HG03196 (cell line): ENCODE measurements around the gene SSC5D.
"Not testable (repeated sequence)": the region's sequence is repeated elsewhere in the genome, so short reads cannot be mapped to it uniquely, and the experiment has no call there.

ENCODE experiments used
- ATAC-seq: cut with Tn5 transposase; IDR thresholded peaks from one replicate; pipeline ENCODE4 v1.9.1; 2021; ENCODE audit not compliant: unreplicated experiment

SSC5D gene

GRCh38 chr19:55486043-55486970, 1.9 kb upstream of the SSC5D start:
- no peak for ATAC-seq

- no peak for ATAC-seq
Measured at GRCh38 chr19:55486971-55487923, 989 bp upstream of the SSC5D start.

- no peak for ATAC-seq
Measured at GRCh38 chr19:55488986-55489710, 912 bp downstream of the SSC5D start.

- ATAC-seq = no peak
Measured at GRCh38 chr19:55489711-55490477, 1.7 kb downstream of the SSC5D start.

GRCh38 chr19:55490478-55491432, 2.5 kb downstream of the SSC5D start:
- no peak for ATAC-seq

GRCh38 chr19:55491546-55492360, 3.5 kb downstream of the SSC5D start:
- no peak for ATAC-seq

GRCh38 chr19:55492362-55492944, 4.2 kb downstream of the SSC5D start:
- no peak for ATAC-seq

- ATAC-seq = no peak
Measured at GRCh38 chr19:55493052-55493644, 4.9 kb downstream of the SSC5D start.

GRCh38 chr19:55493645-55494171, 5.5 kb downstream of the SSC5D start:
- ATAC-seq = no peak

GRCh38 chr19:55494172-55494761, 6.0 kb downstream of the SSC5D start:
- ATAC-seq = no peak

- ATAC-seq = no peak
Measured at GRCh38 chr19:55495646-55496349, 7.6 kb downstream of the SSC5D start.

GRCh38 chr19:55496820-55497219, 8.6 kb downstream of the SSC5D start:
- not testable (repeated sequence) for ATAC-seq

GRCh38 chr19:55497763-55498162, 9.5 kb downstream of the SSC5D start:
- no peak for ATAC-seq

GRCh38 chr19:55498246-55498840, 10.1 kb downstream of the SSC5D start:
- no peak for ATAC-seq

- no peak for ATAC-seq
Measured at GRCh38 chr19:55500368-55500952, 12.2 kb downstream of the SSC5D start.
